HG02588 (cell line): ENCODE results near the gene RAD23A.

ENCODE experiments used
- ATAC-seq: cut with Tn5 transposase; IDR thresholded peaks from one replicate; pipeline ENCODE4 v1.9.1; 2021; ENCODE audit warnings: mild to moderate bottlenecking, moderate library complexity; ENCODE audit not compliant: unreplicated experiment

RAD23A gene

GRCh38 chr19:13002166-13002898, 56.7 kb downstream of the RAD23A start:
- no peak for ATAC-seq

GRCh38 chr19:13003081-13003480, 57.4 kb downstream of the RAD23A start:
- ATAC-seq, result no peak
